AG09309 (cell line): ENCODE results near the gene SPTLC1.
A peak's percentile ranks its signal among the peaks of the same experiment; 100 is the strongest.
"Not testable (repeated sequence)": the region's sequence is repeated elsewhere in the genome, so short reads cannot be mapped to it uniquely, and the experiment has no call there.

Experiments used
- DNase-seq: peaks from one replicate; pipeline ENCODE4 v3.0.0-alpha.2; 2010; ENCODE audit warnings: low read depth
- H3K4me3 ChIP-seq: 2 replicates; pipeline ENCODE4 v1.5.1; 2011; ENCODE audit warnings: mild to moderate bottlenecking, low read depth, low read length, moderate library complexity; ENCODE audit not compliant: control insufficient read depth
- TF ChIP-seq, protein P1 (sequence below): IDR thresholded peaks from 2 replicates; pipeline ENCODE4 v1.5.1; 2011; ENCODE audit warnings: mild to moderate bottlenecking, low read depth, low read length, inconsistent platforms; ENCODE audit not compliant: insufficient read depth, control insufficient read depth; ENCODE audit errors: missing control alignments

The SPTLC1 gene

GRCh38 chr9:92146610-92147009 is 31.4 kb upstream of the SPTLC1 start:
- DNase-seq, result no peak
- TF ChIP-seq, protein P1, sequence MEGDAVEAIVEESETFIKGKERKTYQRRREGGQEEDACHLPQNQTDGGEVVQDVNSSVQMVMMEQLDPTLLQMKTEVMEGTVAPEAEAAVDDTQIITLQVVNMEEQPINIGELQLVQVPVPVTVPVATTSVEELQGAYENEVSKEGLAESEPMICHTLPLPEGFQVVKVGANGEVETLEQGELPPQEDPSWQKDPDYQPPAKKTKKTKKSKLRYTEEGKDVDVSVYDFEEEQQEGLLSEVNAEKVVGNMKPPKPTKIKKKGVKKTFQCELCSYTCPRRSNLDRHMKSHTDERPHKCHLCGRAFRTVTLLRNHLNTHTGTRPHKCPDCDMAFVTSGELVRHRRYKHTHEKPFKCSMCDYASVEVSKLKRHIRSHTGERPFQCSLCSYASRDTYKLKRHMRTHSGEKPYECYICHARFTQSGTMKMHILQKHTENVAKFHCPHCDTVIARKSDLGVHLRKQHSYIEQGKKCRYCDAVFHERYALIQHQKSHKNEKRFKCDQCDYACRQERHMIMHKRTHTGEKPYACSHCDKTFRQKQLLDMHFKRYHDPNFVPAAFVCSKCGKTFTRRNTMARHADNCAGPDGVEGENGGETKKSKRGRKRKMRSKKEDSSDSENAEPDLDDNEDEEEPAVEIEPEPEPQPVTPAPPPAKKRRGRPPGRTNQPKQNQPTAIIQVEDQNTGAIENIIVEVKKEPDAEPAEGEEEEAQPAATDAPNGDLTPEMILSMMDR, result no peak
- H3K4me3 ChIP-seq, result no peak overlapping the region

- not testable (repeated sequence) for H3K4me3 ChIP-seq, DNase-seq
These were observed 30.6 kb upstream of the SPTLC1 start for GRCh38 chr9:92145784-92146183.

DNA sequence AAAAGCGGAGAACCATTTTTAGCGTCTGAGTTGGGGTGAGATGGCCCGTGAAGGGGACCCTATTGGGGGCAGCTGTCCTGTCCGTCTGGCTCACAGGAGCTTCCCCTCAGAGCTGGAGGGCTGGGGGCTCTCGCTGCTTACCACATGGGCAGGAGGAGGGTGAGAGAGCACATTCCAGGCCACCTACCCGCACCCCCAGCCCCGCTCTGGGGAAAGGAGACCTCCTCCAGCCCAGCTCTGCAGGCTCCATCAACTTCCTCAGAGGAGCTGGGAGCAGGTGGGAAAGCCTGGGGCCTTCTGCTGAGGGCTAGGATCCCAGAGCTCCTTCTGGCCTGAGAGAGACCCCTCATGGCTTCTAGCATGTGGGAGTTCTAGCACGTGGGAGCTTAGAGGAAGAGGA is 27.1 kb upstream of the SPTLC1 start:
- H3K4me3 ChIP-seq, result no peak overlapping the region
- no peak for DNase-seq
- TF ChIP-seq, protein P1, result no peak

GRCh38 chr9:92141144-92142129 is 26.2 kb upstream of the SPTLC1 start:
- TF ChIP-seq, protein P1, result no peak
- no peak for DNase-seq
- H3K4me3 ChIP-seq, result peak overlapping the region; percentile 44

GRCh38 chr9:92140754-92141143 is 25.5 kb upstream of the SPTLC1 start:
- no peak for DNase-seq
- H3K4me3 ChIP-seq, result peak overlapping the region; percentile 39

DNA sequence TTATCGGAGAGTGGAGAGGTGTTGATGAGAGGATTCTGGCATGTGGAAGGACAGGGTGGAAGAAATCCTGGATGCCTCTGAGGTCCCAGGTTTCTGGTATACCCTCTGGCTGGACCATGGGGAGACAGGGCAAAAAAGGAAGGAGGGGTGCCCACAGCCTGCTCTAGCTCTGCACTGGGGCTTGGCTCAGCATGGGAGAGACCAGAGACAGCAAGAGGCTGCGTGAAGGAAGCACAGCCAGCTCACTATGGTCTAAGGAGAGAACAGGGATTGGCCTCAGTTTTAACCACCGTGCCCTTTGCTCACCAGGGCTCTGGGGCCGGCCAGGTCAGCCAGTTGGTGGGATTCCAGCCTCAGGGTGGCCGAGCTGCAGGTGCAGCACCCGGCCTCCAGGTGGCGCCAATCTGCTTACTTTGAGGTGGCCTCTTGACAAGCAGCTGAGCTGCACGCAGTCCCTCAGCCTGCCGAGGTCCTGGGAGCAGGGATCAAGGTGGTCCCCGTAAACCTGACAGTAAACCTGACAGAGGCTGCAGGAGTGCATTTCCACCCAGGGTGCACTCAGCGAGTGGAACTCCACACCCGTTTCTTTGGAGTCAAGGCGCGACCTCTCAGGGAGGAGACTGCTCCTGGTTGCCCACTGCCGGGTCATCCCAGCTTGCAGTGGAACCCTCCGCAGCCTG is 25.0 kb upstream of the SPTLC1 start:
- TF ChIP-seq, protein P1, result peak; percentile 94
- DNase-seq, result no peak
- no peak overlapping the region; the same call in 1 of the 2 replicates for H3K4me3 ChIP-seq

More at GRCh38 chr9:92140754-92141143, 25.5 kb upstream of the SPTLC1 start:
- TF ChIP-seq, protein P1, result no peak
